Measurements from ENCODE around the gene EOMES. TPM values are rescaled to one million over a fixed set of nuclear protein-coding genes. Genes with fewer than 3 reads are reported as not detected.

Gene EOMES
- total and polyA plus RNA-seq, 2 of the 8 experiments (the other 6 are each of a cell fraction or from before 2014, with no cell fraction given): 0.09 to 0.47 TPM

GRCh38 chr3:27729748-27730611 lies 7.9 kb upstream of the EOMES start:
- no peaks in the 10 kb centered on the region for H3K9me3 ChIP-seq (ENCODE audit: insufficient read depth in 2 of 2, low read depth in 1 of 2, low read length in 1 of 2)
- WGBS, 2 experiments (ENCODE audit: extremely low coverage in 1 of 2, insufficient coverage in 1 of 2, insufficient read length in 1 of 2, insufficient replicate concordance in 2 of 2, low coverage in 1 of 2, low lambda C conversion rate in 2 of 2, missing lambda C conversion rate in 1 of 2): 1% methylated on average over 40 of the region's 41 CpGs; no CpG with 5 or more reads in 1 of the 2 experiments
- no peak for TF ChIP-seq ZNF274 (IDR thresholded peaks at IDR 0.05; ENCODE audit: borderline replicate concordance, extremely low read depth, low read length)
- no peak for TF ChIP-seq KDM1A (IDR thresholded peaks at IDR 0.05; ENCODE audit: borderline replicate concordance, low read length)

More at GRCh38 chr3:27729748-27730611, 7.9 kb upstream of the EOMES start:
- Histone ChIP-seq H4K5ac (ENCODE audit: insufficient read length, low read depth, low read length) (no peak overlapping the region), H2AK5ac (ENCODE audit: low read depth, low read length) (no peak overlapping the region), H2BK120ac (replicated peaks; ENCODE audit: low read depth, low read length) (no peak overlapping the region), H2BK20ac (ENCODE audit: low read length) (no peak overlapping the region), H3K27ac (ENCODE audit: low read depth, low read length) (no peak overlapping the region), H3K56ac (replicated peaks; ENCODE audit: insufficient read length, low read depth, low read length) (no peak overlapping the region), H2BK5ac (ENCODE audit: low read depth, low read length) (no peak overlapping the region), H3K4me1 (replicated peaks in 1 of 4; ENCODE audit: control insufficient read depth in 3 of 4, insufficient read depth in 4 of 4, low read length in 3 of 4) (peaks cover 6 to 22% (median 20%) of the 10 kb centered on the region in 4 experiments), H3K4ac (replicated peaks; ENCODE audit: insufficient read length, low read depth, low read length) (no peak overlapping the region), H3K4me2 (ENCODE audit: insufficient read depth in 1 of 2, low read depth in 2 of 2, low read length in 2 of 2) (peak overlapping the region; percentile 44 to 61), H3K9ac (replicated peaks in 1 of 4; ENCODE audit: extremely low read depth in 1 of 4, low read depth in 3 of 4, low read length in 3 of 4) (no peak overlapping the region), H3K14ac (ENCODE audit: insufficient read length) (no peak overlapping the region), H3K27me3 (replicated peaks in 1 of 4; ENCODE audit: control insufficient read depth in 3 of 4, extremely low read depth in 1 of 4, insufficient read depth in 3 of 4, low read length in 3 of 4) (peaks cover 60 to 85% (median 78%) of the 10 kb centered on the region in 4 experiments), H2BK15ac (ENCODE audit: low read length) (peak overlapping the region; percentile 94; the same call in 1 of the 2 replicates), H3K79me1 (ENCODE audit: low read depth, low read length) (no peaks in the 10 kb centered on the region), H3K4me3 (ENCODE audit: extremely low read depth in 1 of 4, insufficient read depth in 2 of 4, low read depth in 3 of 4, low read length in 4 of 4) (peak overlapping the region in 3 of 4 experiments; percentile 12 to 53 (median 32); a peak in 4 of 8 replicates), H3K23me2 (ENCODE audit: low read depth, low read length) (peaks cover 5% of the 10 kb centered on the region; the same call in 1 of the 2 replicates), H3K79me2 (ENCODE audit: control insufficient read depth in 1 of 2, insufficient read depth in 2 of 2, low read length in 2 of 2) (no peaks in the 10 kb centered on the region), H4K91ac (replicated peaks; ENCODE audit: insufficient read length, low read length) (no peak overlapping the region), H2AFZ (ENCODE audit: low read length) (no peak overlapping the region), H2BK12ac (ENCODE audit: low read depth, low read length) (peak overlapping the region; percentile 42; the same call in 1 of the 2 replicates), H4K8ac (ENCODE audit: extremely low read depth, insufficient read depth, low read length) (no peak overlapping the region; the same call in 1 of the 2 replicates), H3K18ac (ENCODE audit: extremely low read depth, low read length) (no peak overlapping the region; the same call in 1 of the 2 replicates), H3K23ac (ENCODE audit: insufficient read length) (no peak overlapping the region), H4K20me1 (replicated peaks in 1 of 2; ENCODE audit: control insufficient read depth in 1 of 2, insufficient read depth in 2 of 2, low read length in 2 of 2) (peaks cover 5 to 22% of the 10 kb centered on the region in 2 experiments), H3K36me3 (ENCODE audit: control insufficient read depth in 2 of 4, insufficient read depth in 4 of 4, low read length in 3 of 4) (no peaks in the 10 kb centered on the region)
- ChIA-PET POLR2A (ENCODE audit: partially characterized antibody) (interaction anchor here (2.1 to 3.3 kb wide), 2 partner anchors 11 to 17 kb away, joined by 6 to 11 read pairs; no protein-coding TSS in a partner anchor), CTCF (ENCODE audit: partially characterized antibody) (interaction anchor here (1.0 kb wide), 1 partner anchor 54 kb away, joined by 3 read pairs; no protein-coding TSS in a partner anchor)
- DNase-seq (ENCODE audit: low read depth in 1 of 2, low spot score in 2 of 2): peak in 1 of 2 experiments; percentile 70
- no peak for FAIRE-seq

Measured in H1 (cell line).